HUDEP-2 (cell line): Measurements from ENCODE around the gene FRAT2.

Experiments
- DNase-seq, 76 experiments: peaks; one replicate each; lab custom pipeline; 2025; ENCODE audit not compliant: unreplicated experiment in 76 of 76; lab: John Stamatoyannopoulos, UW

The FRAT2 gene

DNA sequence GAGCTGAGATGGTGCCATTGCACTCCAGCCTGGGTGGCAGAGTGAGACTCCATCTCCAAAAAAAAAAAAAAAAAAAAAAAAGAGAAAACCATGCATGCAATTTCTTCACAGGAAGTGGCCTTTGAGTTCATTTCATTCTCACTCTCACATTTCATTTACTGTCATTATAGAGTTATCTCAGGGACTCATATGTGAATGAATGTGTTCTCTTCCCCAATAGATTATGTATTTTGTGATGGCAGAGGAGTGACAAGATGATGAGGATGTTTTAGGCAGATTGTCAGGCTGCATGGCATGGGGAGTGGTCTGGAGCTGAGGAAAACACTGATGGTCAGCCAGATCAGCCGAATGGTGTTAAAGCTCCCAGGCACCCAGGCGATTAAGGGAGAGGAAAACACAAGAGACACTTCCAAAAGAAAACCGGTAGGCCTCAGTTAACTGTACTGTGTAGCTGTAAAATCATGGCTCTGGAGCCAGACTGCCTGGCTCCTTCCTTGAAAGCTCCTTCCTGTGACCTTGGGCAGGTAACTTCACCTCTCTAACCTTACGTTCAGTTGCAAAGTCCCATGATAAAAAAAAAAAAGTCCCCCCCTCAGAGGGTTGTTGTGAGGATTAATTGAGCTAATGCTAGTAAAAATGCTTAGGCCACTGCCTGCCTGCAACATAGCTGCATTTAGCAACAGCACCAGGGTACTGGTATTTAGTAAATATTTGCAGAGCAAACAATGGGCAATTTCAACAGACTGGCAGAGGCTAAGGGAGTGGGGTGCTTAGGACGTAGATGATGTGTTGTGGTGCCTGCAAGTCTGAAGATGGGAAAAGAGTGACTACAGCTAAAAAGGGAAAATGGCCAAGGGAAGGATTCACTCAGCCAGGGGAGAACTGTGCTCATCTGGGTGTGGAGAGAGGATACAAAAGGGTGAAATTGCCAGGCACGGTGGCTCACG, 6.9 kb downstream of the FRAT2 start:
- peak in 1 of 76 experiments; percentile 21 for DNase-seq

- no peak for DNase-seq
These were observed 8.8 kb downstream of the FRAT2 start for GRCh38 chr10:97325754-97326153.

DNA sequence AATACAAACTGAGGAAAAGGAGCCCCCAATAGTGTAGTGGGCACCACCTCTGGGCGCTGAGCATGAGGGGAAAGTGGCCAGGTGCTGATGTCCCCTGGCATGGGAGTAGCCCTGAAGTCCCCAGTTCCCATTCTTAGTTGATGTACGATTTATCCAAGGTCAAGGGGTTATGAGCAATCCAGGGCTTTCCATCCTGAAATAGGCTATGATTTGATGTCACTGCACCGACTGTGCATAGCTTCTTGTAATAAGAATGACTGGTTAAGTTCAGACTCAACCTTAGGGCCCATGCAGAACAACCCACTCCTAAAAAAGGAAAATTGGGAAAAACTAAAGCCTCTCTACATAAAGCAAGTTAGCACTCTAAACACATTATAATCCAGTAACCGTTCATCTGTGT, 11.0 kb downstream of the FRAT2 start:
- DNase-seq, result no peak

DNA sequence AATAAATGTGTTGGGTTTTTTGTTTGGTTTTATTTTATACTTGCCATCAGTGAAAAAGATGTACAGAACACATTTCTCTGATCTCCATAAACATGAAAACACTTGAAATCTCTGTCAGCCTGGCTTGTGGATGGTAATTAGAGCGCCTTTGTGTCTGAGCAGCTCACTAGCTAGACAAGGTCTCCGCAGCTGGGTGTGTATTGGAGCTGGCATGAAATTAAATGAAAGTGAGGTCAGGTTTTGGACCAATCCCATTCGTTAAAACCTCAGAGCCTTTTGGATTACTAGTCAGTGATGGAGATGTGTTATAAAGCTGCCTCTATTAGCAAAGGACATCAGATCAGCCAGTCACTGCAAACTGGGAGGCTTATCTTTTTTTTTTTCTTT, 12.7 kb downstream of the FRAT2 start:
- DNase-seq, result no peak

- DNase-seq, result peak in 1 of 76 experiments; percentile 46
These were observed 13.3 kb downstream of the FRAT2 start for GRCh38 chr10:97321032-97321803.

- DNase-seq, result peak in 4 of 76 experiments; percentile 5 to 67 (median 34)
These were observed 14.0 kb downstream of the FRAT2 start for GRCh38 chr10:97320480-97321031.

DNA sequence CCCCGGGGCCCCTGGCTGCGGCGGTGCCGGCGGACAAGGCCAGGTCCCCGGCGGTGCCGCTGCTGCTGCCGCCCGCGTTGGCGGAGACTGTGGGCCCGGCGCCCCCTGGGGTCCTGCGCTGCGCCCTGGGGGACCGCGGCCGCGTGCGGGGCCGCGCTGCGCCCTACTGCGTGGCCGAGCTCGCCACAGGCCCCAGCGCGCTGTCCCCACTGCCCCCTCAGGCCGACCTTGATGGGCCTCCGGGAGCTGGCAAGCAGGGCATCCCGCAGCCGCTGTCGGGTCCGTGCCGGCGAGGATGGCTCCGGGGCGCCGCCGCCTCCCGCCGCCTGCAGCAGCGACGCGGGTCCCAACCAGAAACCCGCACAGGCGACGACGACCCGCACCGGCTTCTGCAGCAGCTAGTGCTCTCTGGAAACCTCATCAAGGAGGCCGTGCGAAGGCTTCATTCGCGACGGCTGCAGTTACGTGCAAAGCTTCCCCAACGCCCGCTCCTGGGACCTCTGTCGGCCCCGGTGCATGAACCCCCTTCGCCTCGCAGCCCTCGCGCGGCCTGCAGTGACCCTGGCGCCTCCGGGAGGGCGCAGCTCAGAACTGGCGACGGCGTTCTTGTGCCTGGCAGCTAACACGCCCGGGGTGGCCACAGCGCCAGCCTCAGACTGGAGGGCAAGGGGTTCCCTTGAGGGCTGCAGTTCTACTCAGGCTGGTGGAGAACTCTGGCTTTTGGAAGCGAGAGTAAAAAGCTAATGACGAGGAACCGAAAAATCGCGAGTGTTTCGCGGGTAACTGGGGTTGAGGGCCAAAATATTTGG, 14.7 kb downstream of the FRAT2 start:
- peak in 69 of 76 experiments; percentile 9 to 74 (median 54) for DNase-seq

GRCh38 chr10:97318772-97319651, 15.5 kb downstream of the FRAT2 start, which contains the start of gene FRAT1:
TSS of gene FRAT1 (plus strand) at chr10:97319271. CDS start at chr10:97319454, 183 bp downstream.
- DNase-seq, result peak in 72 of 76 experiments; percentile 29 to 90 (median 76)

DNA sequence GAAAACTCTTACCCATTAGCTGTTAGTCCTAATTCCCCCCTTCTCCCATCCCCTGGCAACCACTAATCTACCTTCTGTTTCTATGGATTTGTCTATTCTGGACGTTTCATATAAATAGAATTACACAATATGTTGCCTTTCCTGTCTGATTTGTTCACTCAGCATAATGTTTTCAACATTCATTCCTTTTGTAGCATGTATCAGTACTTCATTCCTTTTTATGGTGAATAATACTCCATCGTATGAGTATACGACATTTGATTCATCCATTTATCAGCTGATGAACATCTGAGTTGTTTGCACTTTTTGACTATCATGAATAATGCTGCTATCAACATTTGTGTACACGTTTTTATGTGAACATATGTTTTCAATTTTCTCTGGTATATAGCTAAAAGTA, 19.9 kb downstream of the FRAT2 start:
- DNase-seq, result no peak

- DNase-seq, result no peak
These were observed 21.6 kb downstream of the FRAT2 start for GRCh38 chr10:97312897-97313296.

DNA sequence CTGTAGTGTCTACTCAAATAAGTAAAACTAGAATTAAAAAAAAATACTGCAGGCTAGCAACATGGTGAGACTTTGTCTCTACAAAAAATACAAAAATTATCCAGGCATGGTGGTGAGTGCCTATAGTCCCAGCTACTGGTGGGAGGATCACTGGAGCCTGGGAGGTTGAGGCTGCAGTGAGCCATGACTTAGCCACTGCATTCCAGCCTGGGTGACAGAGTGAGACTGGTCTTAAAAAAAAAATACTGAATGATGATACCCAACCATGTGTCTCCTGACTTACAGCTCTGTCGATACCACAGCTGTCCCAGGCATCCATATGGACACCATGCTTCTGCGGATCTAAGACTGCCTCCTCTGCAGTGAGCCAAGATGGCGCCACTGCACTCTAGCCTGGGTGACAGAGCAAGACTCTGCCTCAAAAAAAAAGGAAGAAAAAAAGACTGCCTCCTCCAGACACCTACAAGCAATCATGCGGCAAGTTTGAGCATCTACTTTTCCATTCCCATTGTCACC, 23.4 kb downstream of the FRAT2 start:
- no peak for DNase-seq

- DNase-seq, result no peak
These were observed 26.4 kb downstream of the FRAT2 start for GRCh38 chr10:97307866-97308780.

DNA sequence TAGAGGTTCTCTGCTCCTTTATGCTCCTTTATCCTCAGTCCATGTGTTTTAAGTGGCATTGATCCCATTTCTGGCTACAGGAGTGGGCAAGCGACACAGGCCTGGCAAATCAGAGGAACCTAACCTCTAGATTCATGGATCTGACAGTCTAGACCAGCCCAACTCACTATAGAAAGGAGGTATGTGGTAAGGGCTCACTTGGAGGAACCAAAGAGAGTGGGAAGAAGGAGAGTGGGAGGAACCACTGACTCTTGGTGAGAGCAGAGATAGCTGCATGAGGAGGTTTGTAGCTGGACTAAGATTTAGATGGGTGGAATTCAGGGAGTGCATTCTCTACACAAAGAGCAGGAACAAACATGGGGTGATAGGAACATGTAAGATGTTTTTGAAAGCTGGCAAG, 27.1 kb downstream of the FRAT2 start:
- no peak for DNase-seq

- DNase-seq, result no peak
These were observed 32.3 kb downstream of the FRAT2 start for GRCh38 chr10:97302088-97302791.

DNA sequence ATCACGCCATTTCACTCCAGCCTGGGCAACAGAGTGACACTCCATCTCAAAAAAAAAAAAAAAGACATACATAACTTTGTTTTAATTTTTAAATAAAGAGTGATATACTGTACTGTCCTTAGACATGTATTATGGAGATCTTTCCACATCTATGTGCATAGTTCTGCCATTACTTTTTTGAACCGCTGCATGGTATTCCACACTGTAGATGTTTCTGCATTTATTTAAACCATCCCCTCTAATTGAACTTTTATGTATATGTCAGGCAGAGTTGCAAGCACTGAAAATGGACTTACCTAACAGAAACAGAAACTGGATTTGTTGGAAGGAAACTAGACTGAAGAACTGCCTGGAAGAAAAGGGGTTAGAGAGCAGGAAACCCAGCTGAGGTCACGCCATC, 33.5 kb downstream of the FRAT2 start:
- DNase-seq, result no peak

- DNase-seq, result no peak
These were observed 36.3 kb downstream of the FRAT2 start for GRCh38 chr10:97298223-97298571.

DNA sequence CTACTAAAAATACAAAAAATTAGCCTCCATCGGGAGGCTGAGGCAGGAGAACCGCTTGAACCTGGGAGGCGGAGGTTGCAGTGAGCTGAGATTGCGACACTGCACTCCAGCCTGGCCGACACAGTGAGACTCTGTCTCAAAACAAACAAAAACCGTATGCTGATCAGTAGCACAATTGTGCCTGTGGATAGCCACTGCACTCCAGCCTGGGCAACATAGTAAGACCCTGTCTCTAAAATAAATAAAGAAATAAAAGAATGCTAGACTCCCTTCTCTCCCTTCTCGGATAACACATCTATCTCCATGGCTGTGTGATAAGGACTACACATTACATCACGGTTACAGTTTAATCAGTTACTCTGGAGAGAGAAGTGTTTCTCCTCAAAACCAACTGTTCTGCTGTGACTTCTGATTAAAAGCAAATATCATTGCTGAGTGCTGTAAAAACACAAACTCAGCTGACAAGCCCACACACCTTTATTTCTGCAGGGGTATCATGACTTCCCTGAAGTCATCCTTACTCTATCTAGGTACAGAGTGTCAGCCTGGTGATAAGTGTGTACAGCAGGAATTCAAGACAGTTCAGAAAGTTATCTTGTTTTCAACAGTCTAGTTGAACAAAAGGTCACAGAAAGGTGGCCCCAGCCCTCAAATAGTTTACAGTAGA, 36.8 kb downstream of the FRAT2 start:
- peak in 27 of 76 experiments; percentile 1 to 62 (median 29) for DNase-seq
